Spleen (tissue), 11 donors: ENCODE results near the gene WT1. TPM values are rescaled to one million over a fixed set of nuclear protein-coding genes. Genes with fewer than 3 reads are reported as not detected.

Experiments
- DNase-seq: peaks from one replicate; pipeline ENCODE4 v3.0.0-alpha.2; 2020
- H3K27ac ChIP-seq, 8 donors: fragments of 200-600 bp; sonication (generic) in 7 of 8; 1 replicate in 4 of 8; 2 replicates in 4 of 8; pipeline versions ENCODE4 v1.5.0 to v1.8.0; 2016 to 2021; ENCODE audit warnings: inconsistent platforms in 4 of 8, mild to moderate bottlenecking in 4 of 8, moderate library complexity in 1 of 8
- H3K27me3 ChIP-seq, 7 donors: fragments of 200-600 bp; sonication (generic) in 6 of 7; replicated peaks in 1 of 7; 1 replicate in 4 of 7; 2 replicates in 3 of 7; pipeline versions ENCODE4 v1.5.0 to v1.8.0; 2016 to 2021; ENCODE audit warnings: inconsistent platforms in 3 of 7, mild to moderate bottlenecking in 1 of 7
- H3K36me3 ChIP-seq, 6 donors: fragments of 200-600 bp; sonication (generic) in 5 of 6; 1 replicate in 4 of 6; 2 replicates in 2 of 6; pipeline versions ENCODE4 v1.5.0 to v1.8.0; 2016 to 2021; ENCODE audit warnings: inconsistent platforms in 2 of 6
- H3K4me1 ChIP-seq, 6 donors: fragments of 200-600 bp; sonication (generic) in 5 of 6; 1 replicate in 3 of 6; 2 replicates in 3 of 6; pipeline versions ENCODE4 v1.5.0 to v1.8.0; 2016 to 2021; ENCODE audit warnings: inconsistent platforms in 3 of 6
- H3K4me3 ChIP-seq, 8 donors: fragments of 200-600 bp; sonication (generic) in 7 of 8; 1 replicate in 4 of 8; 2 replicates in 4 of 8; pipeline versions ENCODE4 v1.5.0 to v1.8.0; 2016 to 2021; ENCODE audit warnings: inconsistent platforms in 4 of 8, mild to moderate bottlenecking in 4 of 8, moderate library complexity in 2 of 8
- H3K9me3 ChIP-seq, 8 donors: fragments of 200-600 bp; sonication (generic) in 7 of 8; 1 replicate in 4 of 8; 2 replicates in 4 of 8; pipeline versions ENCODE4 v1.5.0 to v1.8.0; 2016 to 2021; ENCODE audit warnings: inconsistent platforms in 4 of 8
- POLR2A ChIP-seq, 3 donors: fragments of 450-650 bp; IDR thresholded peaks; one replicate each; pipeline ENCODE4 v1.5.1; 2017; ENCODE audit warnings: antibody characterized with exemption in 3 of 3, mild to moderate bottlenecking in 1 of 3
- POLR2AphosphoS5 ChIP-seq, 3 donors: sonication (generic); formaldehyde crosslinking; IDR thresholded peaks; one replicate each; pipeline ENCODE4 v1.5.1; 2017; ENCODE audit warnings: antibody characterized with exemption in 3 of 3
- WGBS, 5 donors: extraction: QIAGEN DNeasy Blood & Tissue Kit in 3 of 5; methylation state at CpG; one replicate each; pipeline versions ENCODE4 v1.1.5 to v1.1.7; 2013 to 2018; 5-methylcytosine and 5-hydroxymethylcytosine counted together
- intact Hi-C: fragments of 100-400 bp; cut with DNase I; formaldehyde crosslinking; loops from one replicate; pipeline ENCODE4 v1.15.0; 2023; ENCODE audit warnings: low total_unique reads
- polyA plus RNA-seq, 3 donors: library from polyadenylated mRNA; stranded (reverse); fragments of 200-250 nt; gene quantifications; one replicate each; pipeline ENCODE4 v1.2.1, GENCODE V29; 2013
- total RNA-seq, 7 donors: library from RNA; depleted of rRNA in 3 of 7; stranded (reverse); fragments of >200 nt in 3 of 7; fragmentation: NEBNext Ultra II Directional in 4 of 7; extraction: Animal tissue kit (Norgen Biotek cat#: 25700) in 4 of 7; gene quantifications; one replicate each; pipeline versions ENCODE4 v1.1.0 to v1.2.1, GENCODE V29; 2016 to 2021
- TF ChIP-seq, protein P1 (sequence below), 11 experiments: fragments of 200-600 bp in 7 of 11; fragments of 450-650 bp in 4 of 11; sonication (generic) in 4 of 11; IDR thresholded peaks in 8 of 11; conservative IDR thresholded peaks in 3 of 11; 1 replicate in 7 of 11; 2 replicates in 4 of 11; pipeline versions ENCODE4 v1.4.0 to v1.8.0; 2016 to 2021; ENCODE audit warnings: antibody characterized with exemption in 11 of 11, inconsistent platforms in 4 of 11, mild to moderate bottlenecking in 1 of 11
- donor health status: healthy with polysubstance abuse.
- donor health status: DM: no; HTN: no; CAD: no; lungs with moderate emphysema.
- donor health status: DM: no; HTN: no; CAD: no.
- donor health status: Bipolar disorder and iron deficiency.
- donor health status: healthy.
- donor health status: DM: no; HTN: no; CAD: no.
- donor health status: DM: yes; HTN: yes; CAD: no.

Gene WT1
- total and polyA plus RNA-seq, 10 donors = 1.6 to 53.0 (median 26.8) TPM

DNA sequence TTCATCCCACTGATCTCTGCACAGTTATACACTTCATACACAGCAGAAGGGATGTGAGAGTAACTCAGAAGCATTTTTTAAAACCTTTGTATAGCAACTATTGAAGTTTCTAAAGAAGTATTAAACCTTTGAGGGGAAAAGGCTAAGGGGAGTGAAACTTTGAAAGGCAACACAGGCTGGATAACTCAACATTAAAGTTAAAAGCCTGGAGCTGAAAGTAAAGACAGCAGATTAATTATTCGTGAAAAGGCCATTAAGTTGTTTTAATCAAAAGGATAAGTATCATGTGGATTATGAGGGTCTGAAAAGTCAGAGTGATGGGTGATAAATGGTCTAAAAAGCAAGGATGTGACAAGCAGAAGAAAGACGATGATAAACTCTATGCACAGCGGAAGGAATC, 17.5 kb downstream of the WT1 start:
- TF ChIP-seq POLR2AphosphoS5 (IDR thresholded peaks at IDR 0.05) = no peak
- TF ChIP-seq, protein P1, sequence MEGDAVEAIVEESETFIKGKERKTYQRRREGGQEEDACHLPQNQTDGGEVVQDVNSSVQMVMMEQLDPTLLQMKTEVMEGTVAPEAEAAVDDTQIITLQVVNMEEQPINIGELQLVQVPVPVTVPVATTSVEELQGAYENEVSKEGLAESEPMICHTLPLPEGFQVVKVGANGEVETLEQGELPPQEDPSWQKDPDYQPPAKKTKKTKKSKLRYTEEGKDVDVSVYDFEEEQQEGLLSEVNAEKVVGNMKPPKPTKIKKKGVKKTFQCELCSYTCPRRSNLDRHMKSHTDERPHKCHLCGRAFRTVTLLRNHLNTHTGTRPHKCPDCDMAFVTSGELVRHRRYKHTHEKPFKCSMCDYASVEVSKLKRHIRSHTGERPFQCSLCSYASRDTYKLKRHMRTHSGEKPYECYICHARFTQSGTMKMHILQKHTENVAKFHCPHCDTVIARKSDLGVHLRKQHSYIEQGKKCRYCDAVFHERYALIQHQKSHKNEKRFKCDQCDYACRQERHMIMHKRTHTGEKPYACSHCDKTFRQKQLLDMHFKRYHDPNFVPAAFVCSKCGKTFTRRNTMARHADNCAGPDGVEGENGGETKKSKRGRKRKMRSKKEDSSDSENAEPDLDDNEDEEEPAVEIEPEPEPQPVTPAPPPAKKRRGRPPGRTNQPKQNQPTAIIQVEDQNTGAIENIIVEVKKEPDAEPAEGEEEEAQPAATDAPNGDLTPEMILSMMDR (IDR thresholded peaks at IDR 0.05 in 8 of 11, conservative IDR thresholded peaks at IDR 0.05 in 3 of 11) = no peak
- no peak for TF ChIP-seq POLR2A (IDR thresholded peaks at IDR 0.05)
- H3K27ac ChIP-seq = no peak overlapping the region
- H3K4me1 ChIP-seq = peaks cover 0 to 29% (median 8%) of the 10 kb centered on the region in 6 donors
- H3K9me3 ChIP-seq = no peaks in the 10 kb centered on the region
- H3K4me3 ChIP-seq = no peak overlapping the region
- no peak for DNase-seq
- intact Hi-C loops = no loop called here
- 70 to 86% (median 80%) methylated on average over 3 of the region's 3 CpGs for WGBS, 5 donors
- no peaks in the 10 kb centered on the region for H3K36me3 ChIP-seq
- H3K27me3 ChIP-seq = peaks cover 0 to 33% (median 0%) of the 10 kb centered on the region in 7 donors

- Histone ChIP-seq H3K27me3 (peaks cover 0 to 31% (median 0%) of the 10 kb centered on the region in 7 donors), H3K9me3 (no peaks in the 10 kb centered on the region), H3K4me3 (no peak overlapping the region), H3K4me1 (peaks cover 0 to 20% (median 5%) of the 10 kb centered on the region in 6 donors), H3K36me3 (no peaks in the 10 kb centered on the region), H3K27ac (no peak overlapping the region)
- TF ChIP-seq POLR2AphosphoS5 (IDR thresholded peaks at IDR 0.05) (no peak), POLR2A (IDR thresholded peaks at IDR 0.05) (no peak)
- TF ChIP-seq, protein P1 (IDR thresholded peaks at IDR 0.05 in 8 of 11, conservative IDR thresholded peaks at IDR 0.05 in 3 of 11) = no peak
- 74 to 90% (median 83%) methylated on average over 4 of the region's 4 CpGs for WGBS, 5 donors
- intact Hi-C loops = no loop called here
- DNase-seq = no peak
Observed at GRCh38 chr11:32416301-32416700, 19.0 kb downstream of the WT1 start.

GRCh38 chr11:32414925-32415324, 20.4 kb downstream of the WT1 start:
- H3K4me1 ChIP-seq = peaks cover 0 to 6% (median 0%) of the 10 kb centered on the region in 6 donors
- no peaks in the 10 kb centered on the region for H3K9me3 ChIP-seq
- peaks cover 0 to 18% (median 0%) of the 10 kb centered on the region in 7 donors for H3K27me3 ChIP-seq
- WGBS, 5 donors = 64 to 90% (median 75%) methylated on average over 2 of the region's 2 CpGs
- no peak for DNase-seq
- intact Hi-C loops = no loop called here
- no peak overlapping the region for H3K27ac ChIP-seq
- H3K36me3 ChIP-seq = no peaks in the 10 kb centered on the region
- TF ChIP-seq POLR2AphosphoS5 (IDR thresholded peaks at IDR 0.05) = no peak
- TF ChIP-seq, protein P1 (IDR thresholded peaks at IDR 0.05 in 8 of 11, conservative IDR thresholded peaks at IDR 0.05 in 3 of 11) = no peak
- TF ChIP-seq POLR2A (IDR thresholded peaks at IDR 0.05) = no peak
- no peak overlapping the region for H3K4me3 ChIP-seq

- Histone ChIP-seq H3K27me3 (peaks cover 0 to 17% (median 0%) of the 10 kb centered on the region in 7 donors), H3K9me3 (no peaks in the 10 kb centered on the region), H3K36me3 (no peaks in the 10 kb centered on the region), H3K4me1 (no peaks in the 10 kb centered on the region), H3K4me3 (no peak overlapping the region), H3K27ac (no peak overlapping the region)
- intact Hi-C loops = no loop called here
- no peak for DNase-seq
- 73 to 90% (median 88%) methylated on average over 12 of the region's 12 CpGs for WGBS, 5 donors
- TF ChIP-seq, protein P1 (IDR thresholded peaks at IDR 0.05 in 8 of 11, conservative IDR thresholded peaks at IDR 0.05 in 3 of 11) = no peak
Observed at GRCh38 chr11:32411942-32412615, 23.3 kb downstream of the WT1 start.
